ENCODE results near the gene ZNF730. TPM values are rescaled to one million over a fixed set of nuclear protein-coding genes. Genes with fewer than 3 reads are reported as not detected.

ZNF730 gene
- total RNA-seq, 2 experiments from 2014 or later = 27.9 to 36.2 TPM

DNA sequence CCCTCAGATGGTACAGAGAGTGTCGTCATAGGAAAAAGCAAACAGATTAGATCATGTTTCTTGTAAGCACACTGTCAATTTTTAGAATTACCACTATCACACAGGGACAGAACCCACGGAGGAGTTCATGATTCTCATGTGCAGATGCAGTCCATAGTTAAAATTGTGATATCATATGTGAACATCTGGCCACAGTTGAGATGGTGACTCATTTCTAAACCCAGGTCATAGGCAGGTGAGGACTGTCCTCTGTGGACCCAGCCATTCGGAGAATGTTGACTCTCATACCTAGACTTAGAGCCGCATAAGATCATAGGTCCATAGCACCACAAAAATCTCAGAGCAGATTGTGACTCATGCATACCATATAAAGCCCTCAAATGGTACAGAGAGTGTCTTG is 17.8 kb upstream of the ZNF730 start:
- TF ChIP-seq, protein P1, sequence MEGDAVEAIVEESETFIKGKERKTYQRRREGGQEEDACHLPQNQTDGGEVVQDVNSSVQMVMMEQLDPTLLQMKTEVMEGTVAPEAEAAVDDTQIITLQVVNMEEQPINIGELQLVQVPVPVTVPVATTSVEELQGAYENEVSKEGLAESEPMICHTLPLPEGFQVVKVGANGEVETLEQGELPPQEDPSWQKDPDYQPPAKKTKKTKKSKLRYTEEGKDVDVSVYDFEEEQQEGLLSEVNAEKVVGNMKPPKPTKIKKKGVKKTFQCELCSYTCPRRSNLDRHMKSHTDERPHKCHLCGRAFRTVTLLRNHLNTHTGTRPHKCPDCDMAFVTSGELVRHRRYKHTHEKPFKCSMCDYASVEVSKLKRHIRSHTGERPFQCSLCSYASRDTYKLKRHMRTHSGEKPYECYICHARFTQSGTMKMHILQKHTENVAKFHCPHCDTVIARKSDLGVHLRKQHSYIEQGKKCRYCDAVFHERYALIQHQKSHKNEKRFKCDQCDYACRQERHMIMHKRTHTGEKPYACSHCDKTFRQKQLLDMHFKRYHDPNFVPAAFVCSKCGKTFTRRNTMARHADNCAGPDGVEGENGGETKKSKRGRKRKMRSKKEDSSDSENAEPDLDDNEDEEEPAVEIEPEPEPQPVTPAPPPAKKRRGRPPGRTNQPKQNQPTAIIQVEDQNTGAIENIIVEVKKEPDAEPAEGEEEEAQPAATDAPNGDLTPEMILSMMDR (conservative IDR thresholded peaks at IDR 0.05; ENCODE audit: low read length) = no peak
- no peak for TF ChIP-seq EZH2phosphoT487 (IDR thresholded peaks at IDR 0.05; ENCODE audit: borderline replicate concordance, low read depth, low read length)
- ChIA-PET POLR2A (no interaction called here), CTCF (ENCODE audit: unreplicated experiment) (no interaction called here)
- Histone ChIP-seq H3K36me3 (ENCODE audit: insufficient read depth, low read length) (peaks cover 97% of the 10 kb centered on the region), H2AFZ (ENCODE audit: low read length) (no peak overlapping the region), H3K79me2 (ENCODE audit: insufficient read depth, low read depth, low read length) (no peaks in the 10 kb centered on the region; the same call in 1 of the 2 replicates), H3K27ac (ENCODE audit: low read depth, low read length, poor library complexity, severe bottlenecking) (no peak overlapping the region), H3K4me2 (ENCODE audit: low read length) (no peak overlapping the region), H3K9me2 (ENCODE audit: insufficient read depth, low read length) (no peaks in the 10 kb centered on the region), H3K9me3 (ENCODE audit: low read length) (no peaks in the 10 kb centered on the region), H3K4me1 (ENCODE audit: insufficient read depth, low read length, poor library complexity, severe bottlenecking) (no peaks in the 10 kb centered on the region), H4K20me1 (ENCODE audit: insufficient read depth, low read length) (no peaks in the 10 kb centered on the region), H3K4me3 (ENCODE audit: low read depth, low read length, poor library complexity, severe bottlenecking) (no peak overlapping the region)
- intact Hi-C loops (cut with micrococcal nuclease; ENCODE audit: unreplicated experiment) = no loop called here
- DNase-seq (ENCODE audit: low spot score) = no peak
- no TSS peak for BruUV-seq (replicated peaks)

DNA sequence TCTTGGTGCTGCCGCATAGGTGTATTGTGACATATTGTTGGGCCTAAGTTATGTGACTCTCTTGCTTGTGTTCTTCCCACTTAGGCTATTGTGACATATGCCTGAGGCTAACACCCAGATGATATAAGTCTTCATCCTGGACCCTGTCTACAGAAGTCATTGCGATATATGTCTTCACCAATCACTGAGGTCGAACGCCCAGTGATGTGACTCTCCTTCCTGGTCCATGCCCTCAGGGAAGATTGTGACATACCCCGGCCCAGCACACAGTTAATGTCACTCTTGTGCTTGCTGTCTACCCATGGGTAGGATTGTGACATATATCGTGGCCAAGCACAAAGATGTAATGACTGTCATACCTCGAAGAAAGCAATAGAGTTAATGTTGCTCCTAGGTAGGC is 16.9 kb upstream of the ZNF730 start:
- ChIA-PET POLR2A (no interaction called here), CTCF (ENCODE audit: unreplicated experiment) (no interaction called here)
- Histone ChIP-seq H3K9me3 (ENCODE audit: low read length) (no peaks in the 10 kb centered on the region), H3K36me3 (ENCODE audit: insufficient read depth, low read length) (peaks cover 96% of the 10 kb centered on the region), H3K4me2 (ENCODE audit: low read length) (no peak overlapping the region), H3K79me2 (ENCODE audit: insufficient read depth, low read depth, low read length) (no peaks in the 10 kb centered on the region), H2AFZ (ENCODE audit: low read length) (no peak overlapping the region), H3K9me2 (ENCODE audit: insufficient read depth, low read length) (no peaks in the 10 kb centered on the region), H3K4me1 (ENCODE audit: insufficient read depth, low read length, poor library complexity, severe bottlenecking) (no peaks in the 10 kb centered on the region), H4K20me1 (ENCODE audit: insufficient read depth, low read length) (no peaks in the 10 kb centered on the region), H3K27ac (ENCODE audit: low read depth, low read length, poor library complexity, severe bottlenecking) (no peak overlapping the region), H3K4me3 (ENCODE audit: low read depth, low read length, poor library complexity, severe bottlenecking) (no peak overlapping the region)
- DNase-seq (ENCODE audit: low spot score) = no peak
- intact Hi-C loops (cut with micrococcal nuclease; ENCODE audit: unreplicated experiment) = no loop called here
- no TSS peak for BruUV-seq (replicated peaks)
- TF ChIP-seq, protein P1 (conservative IDR thresholded peaks at IDR 0.05; ENCODE audit: low read length) = no peak
- no peak for TF ChIP-seq EZH2phosphoT487 (IDR thresholded peaks at IDR 0.05; ENCODE audit: borderline replicate concordance, low read depth, low read length)

DNA sequence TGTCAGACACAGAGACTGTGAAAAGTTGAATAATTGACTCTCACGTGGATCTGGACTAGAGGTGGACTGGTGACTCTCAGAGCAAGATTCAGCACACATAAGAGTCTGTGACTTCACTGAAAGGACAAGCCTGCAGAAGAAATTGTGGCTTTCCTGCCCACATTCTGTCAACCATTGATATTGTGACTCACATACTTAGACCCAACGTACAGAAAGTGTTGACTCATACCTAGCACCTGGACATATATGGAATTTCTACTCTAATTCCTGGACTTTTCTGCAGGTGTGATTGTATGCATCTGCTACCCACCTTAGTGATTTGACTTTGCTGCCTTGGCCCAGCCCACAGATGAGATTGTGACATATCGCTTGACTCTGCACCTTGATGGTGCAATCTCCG is 15.6 kb upstream of the ZNF730 start:
- Histone ChIP-seq H3K4me1 (ENCODE audit: insufficient read depth, low read length, poor library complexity, severe bottlenecking) (no peaks in the 10 kb centered on the region), H3K9me3 (ENCODE audit: low read length) (no peaks in the 10 kb centered on the region), H3K9me2 (ENCODE audit: insufficient read depth, low read length) (no peaks in the 10 kb centered on the region), H3K79me2 (ENCODE audit: insufficient read depth, low read depth, low read length) (no peaks in the 10 kb centered on the region), H4K20me1 (ENCODE audit: insufficient read depth, low read length) (no peaks in the 10 kb centered on the region), H2AFZ (ENCODE audit: low read length) (no peak overlapping the region), H3K27ac (ENCODE audit: low read depth, low read length, poor library complexity, severe bottlenecking) (no peak overlapping the region), H3K4me3 (ENCODE audit: low read depth, low read length, poor library complexity, severe bottlenecking) (no peak overlapping the region), H3K4me2 (ENCODE audit: low read length) (no peak overlapping the region), H3K36me3 (ENCODE audit: insufficient read depth, low read length) (peaks cover 96% of the 10 kb centered on the region)
- ChIA-PET CTCF (ENCODE audit: unreplicated experiment) (no interaction called here), POLR2A (interaction anchor here (0.6 to 0.7 kb wide), 2 partner anchors 15 to 18 kb away, joined by 3 read pairs; partner anchors contain the start of gene ZNF730)
- BruUV-seq (replicated peaks) = no TSS peak
- TF ChIP-seq, protein P1 (conservative IDR thresholded peaks at IDR 0.05; ENCODE audit: low read length) = no peak
- TF ChIP-seq EZH2phosphoT487 (IDR thresholded peaks at IDR 0.05; ENCODE audit: borderline replicate concordance, low read depth, low read length) = no peak
- DNase-seq (ENCODE audit: low spot score) = no peak
- intact Hi-C loops (cut with micrococcal nuclease; ENCODE audit: unreplicated experiment) = no loop called here

Data from OCI-LY7 (cell line).